ENCODE measurements around the gene KBTBD6.

GRCh38 chr13:41127701-41128100 is 4.9 kb downstream of the KBTBD6 start:
- TF ChIP-seq CTCF (IDR thresholded peaks at IDR 0.05 in 8 of 11, conservative IDR thresholded peaks at IDR 0.05 in 3 of 11) (no peak), POLR2AphosphoS5 (IDR thresholded peaks at IDR 0.05) (no peak), POLR2A (IDR thresholded peaks at IDR 0.05) (no peak)

All from spleen (tissue), 7 donors.